HG03135 (cell line): ENCODE measurements around the gene CCNQ.

Experiments used
- ATAC-seq: cut with Tn5 transposase; IDR thresholded peaks from one replicate; pipeline ENCODE4 v1.9.1; 2021; ENCODE audit warnings: mild to moderate bottlenecking, moderate library complexity; ENCODE audit not compliant: unreplicated experiment

Gene CCNQ

DNA sequence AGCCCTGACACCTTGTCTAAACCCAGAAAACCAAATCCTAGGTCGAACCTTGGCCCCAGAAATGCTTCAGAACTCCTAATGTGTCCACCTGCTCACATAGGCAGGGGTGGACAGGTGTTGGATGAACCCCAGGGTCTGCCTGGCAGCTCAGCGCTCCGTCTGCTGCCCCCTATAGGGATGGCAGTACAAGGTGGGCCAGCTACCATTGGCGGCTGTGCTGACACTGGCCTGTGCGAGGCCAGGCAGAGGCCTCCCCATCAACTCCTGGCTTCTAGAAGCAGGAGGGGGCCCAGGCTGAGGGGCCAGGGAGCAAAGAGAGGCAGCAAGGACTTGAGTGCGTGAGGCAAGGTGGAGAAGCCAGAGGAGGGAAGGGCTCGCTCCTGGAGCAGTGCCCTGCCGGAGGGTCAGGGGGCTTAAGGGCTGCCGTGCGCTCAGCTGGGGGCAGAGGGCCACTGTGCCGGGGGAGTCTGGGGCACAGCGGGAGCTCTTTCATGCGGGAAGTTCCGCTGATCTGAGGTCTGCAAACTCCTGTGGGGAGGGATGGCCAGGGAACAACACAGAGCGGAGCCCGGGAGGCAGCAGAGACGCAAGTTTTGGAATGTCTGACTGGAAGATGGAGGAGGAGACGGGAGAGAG lies 20.6 kb downstream of the CCNQ start:
- ATAC-seq = no peak

DNA sequence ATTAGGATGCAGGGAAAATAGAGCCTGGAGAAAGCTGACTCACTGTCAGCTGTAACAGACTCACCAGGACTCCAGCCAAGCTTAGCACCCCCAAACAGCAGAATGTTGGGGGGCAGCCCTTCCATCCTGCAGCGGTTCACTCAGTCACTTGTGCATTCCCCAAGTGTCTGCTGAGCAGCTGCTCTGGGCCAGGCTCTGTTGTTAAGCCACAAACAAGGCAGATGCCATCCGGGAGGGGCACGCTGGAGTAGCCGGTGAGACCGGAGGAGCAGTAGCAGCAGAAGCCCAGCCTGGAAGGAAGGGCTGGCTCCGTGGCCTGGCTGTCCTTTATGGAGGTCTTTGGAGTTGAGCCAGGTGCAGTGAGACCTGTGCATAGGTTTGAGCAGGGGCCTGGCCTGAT lies 22.0 kb downstream of the CCNQ start:
- no peak for ATAC-seq

DNA sequence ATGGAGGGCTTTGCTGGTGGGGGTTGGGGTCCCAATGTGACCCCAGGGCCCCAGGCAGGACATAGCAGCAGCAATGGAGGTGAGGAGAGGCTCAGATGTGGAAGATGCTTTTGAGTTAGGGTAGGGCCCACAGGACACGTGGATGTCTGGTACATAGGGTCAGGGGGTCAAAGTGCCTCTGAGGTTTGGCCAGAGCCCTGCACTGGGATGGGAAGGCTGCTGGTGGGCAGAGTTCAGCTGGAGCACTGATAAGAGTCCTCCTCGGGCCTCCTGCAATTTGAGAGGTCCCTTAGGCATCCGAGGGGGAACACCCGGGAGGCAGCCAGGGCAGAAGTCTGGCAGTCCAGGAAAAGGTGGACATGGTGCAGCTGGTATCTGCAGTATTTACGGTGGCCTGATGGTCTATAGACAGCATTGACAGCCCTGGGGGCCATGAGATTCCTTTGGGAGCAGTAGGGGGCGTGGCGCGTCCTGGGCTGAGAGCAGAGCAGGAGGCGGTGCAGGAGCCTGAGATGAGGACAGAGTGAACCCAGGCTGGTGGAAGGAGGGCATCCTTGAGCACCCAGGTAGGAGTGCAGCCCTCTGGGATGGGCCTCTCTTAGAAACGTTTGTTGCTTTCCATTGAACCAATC lies 22.6 kb downstream of the CCNQ start:
- ATAC-seq = no peak

DNA sequence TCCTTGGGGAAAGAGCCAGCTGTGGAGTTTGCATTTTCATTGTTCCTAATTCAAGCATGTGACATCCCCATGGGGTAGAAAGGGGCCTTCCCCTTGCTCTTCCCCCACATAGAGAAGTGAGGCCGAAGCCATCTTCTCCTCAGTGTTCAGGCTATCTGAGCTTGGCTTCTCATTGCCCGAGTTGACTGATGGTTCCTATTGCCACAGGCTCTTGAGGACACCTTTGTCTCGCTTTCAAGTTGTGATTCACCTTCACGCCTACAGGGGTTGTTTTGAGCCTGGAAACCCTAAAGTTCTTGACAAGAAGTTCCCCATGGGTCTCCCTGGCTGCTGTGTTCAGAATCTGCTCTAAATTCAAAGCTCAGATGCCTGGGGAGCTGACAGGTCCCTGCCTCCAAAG lies 25.0 kb downstream of the CCNQ start:
- ATAC-seq = no peak

DNA sequence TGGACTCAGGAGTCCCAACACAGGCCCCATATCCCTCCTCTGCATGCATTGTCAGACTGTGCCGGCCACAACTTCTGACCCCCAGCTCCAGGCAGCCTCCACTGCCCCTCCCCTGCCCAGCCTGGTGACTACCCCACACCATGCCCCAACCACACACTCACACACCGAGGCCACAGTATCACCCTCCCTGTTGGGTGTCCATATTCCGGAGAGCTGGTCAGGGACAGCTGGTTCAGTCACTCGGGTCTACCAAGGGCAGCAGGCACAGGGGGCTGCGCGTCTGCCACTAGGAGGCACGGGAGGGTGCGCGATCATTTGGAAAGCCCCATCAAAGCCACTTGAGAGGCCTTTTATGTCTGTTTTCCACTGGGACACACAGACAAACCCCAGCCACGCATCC lies 26.3 kb downstream of the CCNQ start:
- no peak for ATAC-seq

DNA sequence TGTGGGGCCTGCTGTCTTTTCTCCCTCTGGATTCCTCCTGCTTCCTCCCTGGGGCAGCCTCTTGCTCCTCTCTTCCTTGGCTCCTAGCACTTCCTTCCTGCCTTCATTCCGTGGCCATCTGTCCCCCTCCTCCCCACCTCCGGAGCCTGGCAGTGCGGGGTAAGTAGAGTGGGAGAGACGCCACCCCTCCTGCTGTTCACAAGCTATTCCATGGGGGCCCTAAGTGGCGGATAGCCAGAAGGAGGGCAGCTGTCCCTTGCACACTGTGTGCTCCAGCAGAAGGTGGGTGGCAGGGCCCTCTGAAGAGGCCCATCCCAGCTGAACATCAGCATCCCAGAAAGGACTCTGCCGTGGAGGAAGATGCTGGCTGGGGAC lies 27.4 kb downstream of the CCNQ start:
- ATAC-seq = no peak

DNA sequence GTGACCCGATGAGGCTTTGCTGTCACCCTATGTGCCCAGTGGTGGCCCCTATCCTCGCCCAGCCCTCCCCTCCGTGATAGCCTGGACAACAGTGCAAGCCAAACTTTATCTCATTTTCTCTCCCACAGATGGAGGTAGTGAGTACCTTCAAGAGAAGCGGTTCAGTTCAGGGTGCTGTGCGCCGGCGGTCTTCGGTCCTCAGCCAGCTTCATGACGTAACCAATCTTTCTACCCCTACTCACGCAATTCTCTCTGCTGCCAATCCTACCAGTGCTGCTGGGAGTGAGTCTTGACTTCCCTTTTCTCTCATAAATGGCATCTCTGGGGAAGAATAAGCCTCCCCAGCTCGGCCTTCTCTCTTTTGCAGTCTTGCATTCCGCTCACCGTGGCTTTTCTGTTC lies 29.5 kb downstream of the CCNQ start:
- ATAC-seq = no peak

DNA sequence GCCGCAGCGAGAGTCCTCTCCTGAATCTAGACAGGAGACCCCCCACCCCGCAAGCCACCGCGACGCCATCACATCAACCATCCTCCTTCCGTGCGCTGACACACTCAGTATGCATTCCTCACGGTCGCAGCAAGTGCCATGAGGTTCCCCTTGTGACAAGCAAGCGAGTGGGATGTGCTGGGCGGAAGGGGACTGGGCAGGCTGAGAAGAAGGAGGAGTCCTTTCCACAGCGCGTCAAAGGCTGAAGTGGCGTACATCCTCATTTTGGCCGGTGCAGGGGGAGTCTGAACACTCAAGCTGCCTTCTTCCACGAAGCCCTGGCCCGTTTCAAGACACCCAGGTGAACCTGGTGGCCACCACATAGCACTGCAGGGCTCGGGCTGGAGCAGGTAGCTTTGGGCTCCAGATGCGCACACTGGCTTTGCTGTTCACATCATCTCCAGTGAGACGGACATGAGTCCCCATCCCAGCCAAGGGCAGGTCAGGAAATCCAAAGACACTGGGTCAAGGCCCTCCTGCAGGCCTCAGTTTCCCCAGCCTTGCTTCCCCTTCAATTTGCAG lies 30.4 kb downstream of the CCNQ start:
- no peak for ATAC-seq

DNA sequence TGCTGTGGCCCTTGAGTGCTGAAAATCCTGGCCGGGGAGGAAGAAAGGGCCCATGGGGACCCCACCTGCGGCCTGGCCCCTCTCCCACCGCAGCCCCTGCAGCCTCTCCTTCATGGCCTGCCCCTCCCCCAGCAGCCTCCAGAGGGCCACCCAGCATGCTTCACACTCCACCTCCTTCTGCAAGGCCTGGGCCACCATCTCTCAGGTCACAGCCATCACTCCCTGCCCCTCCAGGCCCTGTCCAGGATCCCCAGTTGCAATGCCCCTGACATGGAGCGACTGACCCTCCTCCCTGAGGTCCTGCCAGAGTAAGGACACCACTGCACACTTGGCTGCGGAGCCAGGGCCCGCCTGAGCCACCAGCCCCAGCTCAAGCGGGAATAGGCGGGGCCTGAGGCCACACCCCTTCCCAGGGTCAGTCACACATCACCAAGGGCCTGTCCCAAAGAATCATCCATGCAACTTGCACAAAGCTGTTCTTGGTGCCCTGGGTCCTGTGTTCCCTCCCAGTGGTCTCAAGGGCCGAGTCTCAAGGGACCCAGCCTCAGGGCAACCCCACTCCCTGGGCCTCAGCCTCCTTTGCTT lies 32.9 kb downstream of the CCNQ start:
- ATAC-seq = no peak

DNA sequence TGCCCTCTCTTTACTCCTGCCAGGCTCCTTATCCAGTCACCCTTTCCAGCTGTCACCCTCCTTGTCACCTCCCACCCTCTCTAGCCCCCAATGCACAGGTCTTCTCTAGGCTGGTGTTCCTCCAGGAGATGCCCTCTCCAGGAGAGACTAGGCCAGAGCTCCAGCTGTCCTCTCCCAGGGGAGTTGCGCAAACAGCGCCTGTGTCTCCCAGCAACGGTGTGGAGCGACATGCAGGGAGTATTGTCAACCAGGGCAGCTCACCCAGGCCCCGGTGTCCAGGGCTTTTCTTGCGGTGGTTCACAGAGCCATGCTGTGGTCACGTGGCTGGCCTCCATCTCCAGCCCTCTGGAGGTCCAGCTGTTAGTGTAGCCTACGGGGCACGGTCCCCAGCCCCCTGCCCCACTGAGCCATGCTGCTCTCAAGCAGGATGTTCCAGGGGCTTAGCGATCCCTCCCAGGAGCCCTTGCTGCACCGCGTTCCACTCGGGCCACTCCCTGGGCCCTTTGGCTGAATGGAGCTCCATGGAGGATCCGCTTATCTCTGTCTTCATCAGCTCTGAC lies 34.8 kb downstream of the CCNQ start:
- no peak for ATAC-seq

DNA sequence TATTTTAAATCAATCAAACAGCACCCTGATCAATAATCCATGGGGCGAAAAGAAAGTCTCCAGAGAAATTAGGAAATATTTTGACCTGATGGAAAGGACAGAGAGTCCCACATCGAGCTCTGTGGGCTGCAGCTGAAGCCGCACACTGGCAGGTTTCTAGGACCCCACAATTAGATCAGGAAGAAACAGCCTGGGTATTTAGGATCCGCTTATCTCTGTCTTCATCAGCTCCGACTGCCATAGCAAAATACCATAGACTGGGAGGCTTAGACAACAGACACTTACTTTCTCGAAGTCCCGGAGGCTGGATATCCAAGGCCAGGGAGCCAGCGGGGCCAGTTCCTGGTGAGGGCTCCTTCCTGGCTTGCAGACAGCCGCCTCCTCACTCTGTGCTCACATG lies 36.4 kb downstream of the CCNQ start:
- no peak for ATAC-seq

DNA sequence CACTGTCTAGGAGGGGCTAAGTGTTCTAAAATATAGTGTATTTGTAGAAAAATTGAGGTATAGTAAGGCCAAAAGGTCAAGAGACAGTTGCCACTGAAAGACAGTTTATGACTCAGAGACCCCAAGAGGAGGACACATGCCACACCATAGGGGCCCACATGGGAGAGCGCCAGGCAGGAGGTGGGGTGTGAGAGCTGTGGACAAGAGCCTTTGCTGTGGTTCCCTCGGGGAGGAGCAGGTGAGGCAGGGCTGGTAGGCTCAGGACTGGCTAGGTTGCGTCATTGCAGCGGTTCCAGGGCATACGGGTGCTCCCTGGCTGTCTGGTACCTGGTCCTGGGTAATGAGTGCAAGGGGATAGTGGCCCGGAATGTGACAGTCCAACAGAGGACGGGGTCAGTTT lies 37.6 kb downstream of the CCNQ start:
- no peak for ATAC-seq

DNA sequence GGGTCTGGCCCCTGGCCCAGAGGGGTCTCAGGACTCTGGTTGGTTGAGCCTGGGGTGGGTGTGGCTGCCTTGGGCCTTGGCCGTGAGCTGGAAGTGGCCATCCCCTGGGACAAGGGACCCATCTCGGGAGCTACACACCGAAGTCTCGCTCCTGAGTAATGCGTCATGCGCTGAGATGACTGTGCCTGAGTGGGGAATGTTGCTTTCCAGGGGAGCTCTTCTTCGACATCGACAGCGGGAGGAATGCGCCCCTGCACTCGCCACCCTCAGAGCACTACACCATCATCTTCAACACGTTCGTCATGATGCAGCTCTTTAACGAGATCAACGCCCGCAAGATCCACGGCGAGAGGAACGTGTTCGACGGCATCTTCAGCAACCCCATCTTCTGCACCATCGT lies 38.5 kb downstream of the CCNQ start:
- ATAC-seq = no peak

DNA sequence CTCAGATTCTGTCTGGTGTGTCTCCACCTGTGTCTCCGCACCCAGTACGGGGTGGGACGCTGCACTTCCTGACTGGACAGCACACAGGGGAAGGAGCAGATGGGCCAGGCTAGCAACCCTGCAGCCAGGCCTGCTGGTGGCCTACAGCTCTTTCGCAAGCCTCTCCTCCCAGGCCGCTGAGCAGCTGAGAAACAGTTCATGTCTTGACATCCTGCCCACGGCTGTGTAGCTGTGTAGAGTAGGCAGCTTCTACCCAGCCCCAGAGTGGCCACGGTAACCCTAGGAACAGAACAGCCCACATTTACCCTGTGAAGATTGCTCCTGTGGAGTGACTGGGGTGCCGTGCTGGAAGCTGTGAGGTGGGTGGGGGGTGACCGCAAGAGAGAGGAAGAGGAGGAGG lies 38.9 kb downstream of the CCNQ start:
- no peak for ATAC-seq

DNA sequence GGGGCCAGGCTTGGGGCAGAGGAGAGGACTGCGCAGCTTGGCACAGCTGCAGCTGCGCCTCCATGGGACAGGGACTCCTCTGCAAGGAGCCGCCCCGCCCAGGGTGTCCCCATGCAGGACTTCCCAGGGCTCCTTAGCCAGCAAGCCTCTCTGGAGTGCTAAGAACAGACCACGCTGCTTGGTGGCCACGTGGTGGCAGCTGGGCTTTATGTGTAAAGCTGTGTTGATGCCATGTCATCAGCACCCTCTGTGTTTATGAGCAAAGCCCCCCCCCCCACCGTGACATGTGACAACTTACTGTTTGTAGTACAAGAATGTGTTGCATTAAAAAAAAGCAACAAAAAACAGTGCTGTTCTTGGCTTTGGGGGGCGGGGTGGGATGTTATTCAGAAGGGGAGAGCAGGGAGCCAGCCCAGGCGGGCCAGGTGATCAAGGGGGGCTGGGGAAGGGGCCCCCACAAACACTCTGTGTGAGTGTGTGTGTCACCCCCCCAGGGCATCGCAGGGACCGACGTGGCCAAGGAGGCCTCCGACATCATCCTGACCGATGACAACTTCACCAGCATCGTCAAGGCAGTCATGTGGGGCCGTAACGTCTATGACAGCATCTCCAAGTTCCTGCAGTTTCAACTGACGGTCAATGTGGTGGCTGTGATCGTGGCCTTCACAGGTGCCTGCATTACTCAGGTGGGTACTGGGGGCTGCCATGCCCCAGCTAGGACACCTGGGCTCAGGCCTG lies 41.2 kb downstream of the CCNQ start:
- ATAC-seq = no peak

DNA sequence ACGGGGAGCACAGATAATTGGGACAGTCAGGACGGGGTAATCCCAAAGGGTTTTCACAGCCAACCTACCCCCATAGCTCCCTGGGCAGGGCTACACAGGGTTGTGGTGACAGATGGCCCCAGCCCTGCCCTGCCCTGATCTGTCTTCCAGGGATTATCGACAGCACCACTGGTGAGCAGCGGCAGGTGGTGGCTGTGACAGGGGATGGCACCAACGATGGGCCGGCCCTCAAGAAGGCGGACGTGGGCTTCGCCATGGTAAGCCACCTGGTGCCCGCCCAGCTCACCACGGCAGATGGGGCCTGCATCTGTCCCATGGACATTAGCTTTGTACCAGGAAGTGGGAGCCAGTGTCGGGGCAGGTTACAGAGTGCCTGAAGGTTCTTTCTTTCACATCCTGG lies 42.2 kb downstream of the CCNQ start:
- no peak for ATAC-seq

DNA sequence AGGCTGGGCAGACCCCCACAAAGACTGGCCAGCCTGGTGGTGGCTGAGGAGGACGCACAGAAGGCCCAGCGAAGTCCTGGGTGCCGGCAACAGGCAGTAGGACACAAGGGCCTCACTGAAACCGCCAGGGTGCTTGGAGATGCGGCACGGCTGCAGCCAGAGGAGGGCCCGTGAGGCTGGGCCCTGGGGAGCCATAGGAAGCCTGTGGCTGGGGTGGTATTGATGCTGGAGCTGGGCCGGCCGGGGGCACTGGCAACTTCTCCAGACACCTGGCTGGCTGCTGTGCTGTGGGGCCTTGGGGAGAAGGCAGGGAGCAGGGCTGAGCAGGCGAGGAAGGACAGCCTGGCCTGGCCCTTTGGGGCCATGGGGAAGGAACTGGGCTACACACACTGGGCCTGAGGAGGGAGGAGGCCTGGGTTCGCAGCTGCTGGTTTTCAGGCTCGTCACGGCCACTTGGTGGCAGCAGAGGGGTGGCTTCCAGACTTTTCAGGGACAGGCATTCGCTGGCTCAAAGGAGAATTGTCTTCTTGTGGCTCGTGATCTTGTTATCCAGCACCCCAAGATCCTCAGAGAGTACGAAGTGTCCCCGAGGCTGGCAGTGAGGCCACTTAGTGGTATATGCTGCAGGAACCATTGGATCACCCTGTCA lies 44.3 kb downstream of the CCNQ start:
- ATAC-seq = no peak

DNA sequence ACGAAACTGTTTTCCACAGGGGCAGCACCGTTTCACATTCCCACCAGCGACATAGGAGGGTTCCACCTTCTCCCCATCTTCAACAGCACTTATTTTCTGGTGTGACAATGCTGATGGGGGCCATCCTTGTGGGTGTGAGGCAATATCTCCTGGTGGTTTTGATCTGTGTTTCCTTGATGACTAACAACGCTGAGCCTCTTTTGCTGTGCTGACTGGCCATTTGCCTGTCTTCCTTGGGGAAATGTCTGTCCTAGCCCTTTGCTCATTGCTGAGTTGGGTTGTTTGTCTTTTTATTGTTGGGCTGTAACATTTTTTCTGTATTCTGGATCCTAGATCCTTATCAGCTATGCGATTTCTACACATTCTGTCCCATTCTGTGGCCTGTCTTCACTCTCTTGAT lies 47.8 kb downstream of the CCNQ start:
- ATAC-seq = no peak

DNA sequence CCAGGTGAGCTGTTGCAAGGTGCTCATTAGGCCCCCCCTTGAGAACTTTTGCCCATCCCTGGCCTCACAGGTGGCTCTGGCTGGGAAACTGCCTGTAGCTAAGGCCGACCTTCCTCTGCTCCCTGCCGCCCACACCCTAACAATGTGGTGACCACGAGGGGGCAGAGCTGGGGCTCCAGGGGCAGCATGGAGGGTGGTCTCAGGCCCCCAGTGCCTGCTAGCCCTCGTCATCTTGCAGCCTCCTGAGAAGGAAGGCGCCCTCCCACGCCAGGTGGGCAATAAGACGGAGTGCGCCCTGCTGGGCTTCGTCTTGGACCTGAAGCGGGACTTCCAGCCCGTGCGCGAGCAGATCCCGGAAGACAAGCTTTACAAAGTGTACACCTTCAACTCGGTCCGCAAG lies 49.1 kb downstream of the CCNQ start:
- ATAC-seq = no peak

DNA sequence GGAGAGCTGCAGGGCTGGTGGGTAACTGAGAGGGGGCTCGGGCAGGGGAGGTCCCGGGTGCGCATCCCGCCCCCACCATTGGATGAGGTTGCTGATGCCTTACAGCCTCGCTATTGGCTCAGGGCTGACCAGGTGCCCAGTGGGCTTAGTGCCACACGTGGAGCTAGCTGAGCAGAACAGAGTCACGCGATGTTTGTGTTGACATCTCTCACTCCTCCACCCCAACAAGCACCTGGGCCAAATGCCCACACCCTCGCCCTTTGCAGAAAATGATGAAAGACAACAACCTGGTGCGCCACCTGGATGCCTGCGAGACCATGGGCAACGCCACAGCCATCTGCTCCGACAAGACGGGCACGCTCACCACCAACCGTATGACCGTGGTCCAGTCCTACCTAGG lies 49.7 kb downstream of the CCNQ start:
- ATAC-seq = no peak

DNA sequence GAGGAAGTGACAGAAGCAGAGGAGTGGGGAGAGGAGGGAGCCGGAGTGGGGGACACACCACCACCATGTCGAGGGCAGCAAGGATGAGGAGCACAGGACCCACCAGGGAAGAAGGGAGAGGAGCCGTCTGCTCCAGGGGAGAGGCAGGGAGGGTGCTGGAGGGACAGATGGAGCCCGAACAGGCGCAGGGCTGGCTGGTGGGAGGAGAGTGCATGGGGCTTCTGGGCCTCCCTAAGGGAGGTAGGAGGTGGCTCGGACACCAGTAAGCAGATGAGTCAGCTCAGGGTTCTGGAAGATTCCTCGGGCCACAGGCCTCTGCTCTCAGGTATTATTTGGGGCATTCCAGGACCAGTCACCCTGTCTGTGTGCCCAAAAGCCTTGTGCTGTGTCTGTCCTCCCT lies 51.7 kb downstream of the CCNQ start:
- ATAC-seq = no peak
